OCI-LY3 (cell line): Measurements from ENCODE around the gene ARHGDIA.

Experiments
- CTCF ChIP-seq: fragments of 200-600, 300-600 bp; sonication (generic); IDR thresholded peaks from 2 replicates; pipeline ENCODE4 v1.5.1; 2014; ENCODE audit warnings: antibody characterized with exemption, low read length, low read depth
- EZH2phosphoT487 ChIP-seq: fragments of 200-600 bp; shearing (Covaris generic); IDR thresholded peaks from 2 replicates; pipeline ENCODE4 v1.6.1; 2018; ENCODE audit warnings: antibody characterized with exemption, mixed run types, low read depth

GRCh38 chr17:81889602-81890001 lies 18.5 kb upstream of the ARHGDIA start:
- TF ChIP-seq CTCF (no peak), EZH2phosphoT487 (no peak)
